IPS-20b (cell line): ENCODE measurements around the gene TXN2.

Source experiments
- H3K27ac ChIP-seq: one replicate; pipeline ENCODE4 v1.5.1; 2013; ENCODE audit warnings: low read length
- H3K27me3 ChIP-seq: 2 replicates; pipeline ENCODE4 v1.6.1; 2013; ENCODE audit warnings: mild to moderate bottlenecking, low read length, inconsistent platforms; ENCODE audit not compliant: insufficient read depth
- H3K36me3 ChIP-seq: 2 replicates; pipeline ENCODE4 v1.6.1; 2013; ENCODE audit warnings: low read depth, mild to moderate bottlenecking, inconsistent platforms, low read length, moderate library complexity; ENCODE audit not compliant: insufficient read depth
- H3K4me1 ChIP-seq: 2 replicates; pipeline ENCODE4 v1.6.1; 2013; ENCODE audit warnings: mild to moderate bottlenecking, control low read depth, inconsistent platforms, low read length, moderate library complexity; ENCODE audit not compliant: insufficient read depth
- H3K4me3 ChIP-seq: 2 replicates; pipeline ENCODE4 v1.5.1; 2013; ENCODE audit warnings: mild to moderate bottlenecking, low read length, inconsistent platforms
- H3K9ac ChIP-seq: 2 replicates; pipeline ENCODE4 v1.6.1; 2013; ENCODE audit warnings: low read depth, mild to moderate bottlenecking, inconsistent platforms, low read length, moderate library complexity
- H3K9me3 ChIP-seq: 2 replicates; pipeline ENCODE4 v1.6.1; 2013; ENCODE audit warnings: mild to moderate bottlenecking, low read depth, low read length, inconsistent platforms; ENCODE audit not compliant: insufficient read depth

Gene TXN2

DNA sequence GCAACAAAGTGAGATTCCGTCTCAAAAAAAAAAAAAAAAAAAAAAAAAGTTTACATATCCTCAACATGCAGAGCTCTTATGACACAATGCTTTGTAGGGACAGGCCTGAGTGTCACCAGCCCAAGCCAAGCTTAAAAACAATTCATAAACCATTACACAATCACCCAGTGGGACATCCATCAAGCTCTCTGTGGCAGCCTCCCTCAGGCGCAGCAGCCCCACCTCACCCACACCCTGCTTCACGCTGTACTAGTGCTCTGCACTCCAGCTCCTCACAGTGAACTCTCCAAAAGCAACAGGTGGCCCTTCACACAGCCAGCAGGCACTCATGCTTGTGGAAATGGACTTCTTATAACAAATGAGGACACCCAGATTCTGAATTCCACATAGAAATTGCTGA, 28.9 kb upstream of the TXN2 start:
- Histone ChIP-seq H3K9me3 (no peaks in the 10 kb centered on the region), H3K4me3 (no peak overlapping the region), H3K4me1 (peaks cover 3% of the 10 kb centered on the region; the same call in 1 of the 2 replicates), H3K36me3 (peaks cover 55% of the 10 kb centered on the region), H3K27me3 (peaks cover 8% of the 10 kb centered on the region; the same call in 1 of the 2 replicates), H3K9ac (no peak overlapping the region), H3K27ac (no peak overlapping the region)

DNA sequence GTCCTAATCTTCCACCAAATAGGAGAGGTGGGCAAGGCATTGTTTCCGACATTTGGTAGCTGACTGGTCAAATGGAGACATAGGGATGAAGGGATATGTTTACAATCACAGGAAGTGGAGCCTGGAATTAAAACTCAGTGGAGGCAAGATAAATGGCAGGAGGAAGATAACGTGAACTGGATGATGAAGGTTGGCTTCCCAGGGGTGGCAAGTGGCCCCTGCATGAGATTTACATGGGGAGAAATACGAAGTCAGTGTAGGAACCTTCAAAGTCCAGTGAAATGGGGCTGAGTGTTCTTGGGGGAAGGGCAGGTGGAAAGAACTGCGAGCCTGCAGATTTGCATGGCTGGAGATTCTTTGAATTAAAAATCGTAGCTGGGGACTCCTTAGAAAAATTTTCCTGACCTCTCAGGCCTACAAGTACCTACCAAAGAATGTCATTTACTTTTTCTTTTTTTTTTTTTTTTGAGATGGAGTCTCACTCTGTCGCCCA, 26.1 kb upstream of the TXN2 start:
- Histone ChIP-seq H3K27me3 (peaks cover 8% of the 10 kb centered on the region; the same call in 1 of the 2 replicates), H3K9me3 (no peaks in the 10 kb centered on the region), H3K27ac (no peak overlapping the region), H3K36me3 (peaks cover 38% of the 10 kb centered on the region), H3K9ac (peak overlapping the region; percentile 63; the same call in 1 of the 2 replicates), H3K4me3 (peak overlapping the region; percentile 56; the same call in 1 of the 2 replicates), H3K4me1 (peaks cover 3% of the 10 kb centered on the region; the same call in 1 of the 2 replicates)

DNA sequence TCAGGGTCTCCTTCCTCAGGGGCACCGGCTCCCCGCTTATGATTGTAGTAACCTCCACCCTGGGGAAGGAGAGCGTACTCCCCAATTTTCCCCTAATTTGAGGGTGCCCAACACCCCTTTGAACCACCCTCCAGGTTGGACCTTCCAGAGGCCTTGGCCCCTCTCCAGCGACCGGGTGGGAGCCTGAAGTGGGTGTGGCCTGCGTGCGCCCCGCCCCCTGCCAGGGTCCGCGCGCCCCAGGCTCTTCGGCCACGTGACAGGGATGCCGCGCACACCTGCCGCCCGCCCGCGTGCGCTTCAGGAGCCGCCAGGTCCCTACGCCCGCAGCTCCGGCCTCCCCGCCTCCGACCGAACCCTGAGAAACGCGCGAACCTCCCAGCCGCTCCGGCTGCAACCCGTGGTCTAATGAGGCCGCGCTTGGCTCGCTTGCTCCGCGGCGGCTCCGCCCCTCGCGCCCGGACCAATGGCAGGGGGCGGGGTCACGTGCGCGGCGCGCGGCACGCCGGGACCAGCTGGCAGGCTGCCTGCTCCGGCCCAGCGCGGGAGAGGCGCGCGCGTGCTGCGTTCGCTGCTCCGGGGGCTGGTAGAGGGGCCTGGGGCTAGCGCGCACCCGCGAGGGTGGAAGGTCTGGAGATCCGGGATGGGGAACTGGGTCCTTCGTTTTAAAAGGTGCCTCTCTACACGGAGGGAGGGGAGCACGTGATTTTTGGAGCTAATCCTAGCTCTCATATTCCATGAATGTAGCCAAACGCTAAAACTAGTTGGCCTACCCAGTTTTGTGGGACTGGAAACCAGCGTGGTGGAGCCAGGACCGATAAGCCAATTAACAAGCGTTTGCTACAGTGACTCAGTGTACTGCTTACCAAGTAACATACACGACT, 25.4 kb upstream of the TXN2 start, which contains the start of gene FOXRED2:
Gene FOXRED2 (minus strand): TSS at position 404 of the 881 bp plus-strand sequence. CDS start 618 bp downstream, outside the sequence.
- peaks cover 31% of the 10 kb centered on the region for H3K36me3 ChIP-seq
- H3K9ac ChIP-seq: peak within 1 kb of the TSS; percentile 69; the same call in 1 of the 2 replicates
- H3K4me1 ChIP-seq: peaks cover 3% of the 10 kb centered on the region; the same call in 1 of the 2 replicates
- H3K27me3 ChIP-seq: peaks cover 8% of the 10 kb centered on the region; the same call in 1 of the 2 replicates
- no peaks in the 10 kb centered on the region for H3K9me3 ChIP-seq
- peak within 1 kb of the TSS; percentile 56; the same call in 1 of the 2 replicates for H3K4me3 ChIP-seq
- H3K27ac ChIP-seq: no peak within 1 kb of the TSS

DNA sequence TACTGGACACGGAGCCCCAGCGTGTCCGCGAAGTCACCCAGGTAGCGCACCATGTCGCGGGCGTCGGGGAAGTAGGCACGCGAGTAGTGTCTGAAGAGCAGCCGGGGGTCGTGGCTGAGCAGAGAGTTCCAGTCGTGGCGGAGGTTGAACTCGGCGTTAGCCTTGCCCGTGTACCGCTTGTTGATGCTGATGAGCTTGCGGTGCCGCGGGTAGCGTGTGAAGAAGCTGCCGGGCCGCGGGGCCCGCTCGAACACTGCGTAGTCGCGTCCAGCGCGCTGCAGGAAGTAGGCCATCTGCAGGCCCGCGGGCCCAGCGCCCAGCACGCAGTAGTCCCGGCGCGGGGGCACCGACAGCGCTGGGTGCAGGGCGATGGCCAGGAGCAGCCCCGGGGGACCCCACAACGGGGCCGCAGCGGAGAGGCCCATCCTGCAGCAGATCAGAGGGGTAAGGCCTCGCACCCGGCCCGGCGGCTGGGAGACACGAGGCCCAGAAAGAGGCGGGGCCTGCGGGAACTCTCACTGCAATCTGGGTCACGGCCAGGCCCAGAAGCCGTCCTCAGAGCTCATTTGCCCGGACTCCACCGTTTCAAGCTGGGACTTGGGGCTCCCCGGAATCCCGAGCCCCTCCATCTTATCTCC, 24.7 kb upstream of the TXN2 start:
- Histone ChIP-seq H3K4me3 (peak overlapping the region; percentile 56; the same call in 1 of the 2 replicates), H3K36me3 (peaks cover 25% of the 10 kb centered on the region), H3K9ac (peak overlapping the region; percentile 69; the same call in 1 of the 2 replicates), H3K9me3 (no peaks in the 10 kb centered on the region), H3K27me3 (peaks cover 8% of the 10 kb centered on the region; the same call in 1 of the 2 replicates), H3K27ac (no peak overlapping the region), H3K4me1 (peaks cover 3% of the 10 kb centered on the region; the same call in 1 of the 2 replicates)

DNA sequence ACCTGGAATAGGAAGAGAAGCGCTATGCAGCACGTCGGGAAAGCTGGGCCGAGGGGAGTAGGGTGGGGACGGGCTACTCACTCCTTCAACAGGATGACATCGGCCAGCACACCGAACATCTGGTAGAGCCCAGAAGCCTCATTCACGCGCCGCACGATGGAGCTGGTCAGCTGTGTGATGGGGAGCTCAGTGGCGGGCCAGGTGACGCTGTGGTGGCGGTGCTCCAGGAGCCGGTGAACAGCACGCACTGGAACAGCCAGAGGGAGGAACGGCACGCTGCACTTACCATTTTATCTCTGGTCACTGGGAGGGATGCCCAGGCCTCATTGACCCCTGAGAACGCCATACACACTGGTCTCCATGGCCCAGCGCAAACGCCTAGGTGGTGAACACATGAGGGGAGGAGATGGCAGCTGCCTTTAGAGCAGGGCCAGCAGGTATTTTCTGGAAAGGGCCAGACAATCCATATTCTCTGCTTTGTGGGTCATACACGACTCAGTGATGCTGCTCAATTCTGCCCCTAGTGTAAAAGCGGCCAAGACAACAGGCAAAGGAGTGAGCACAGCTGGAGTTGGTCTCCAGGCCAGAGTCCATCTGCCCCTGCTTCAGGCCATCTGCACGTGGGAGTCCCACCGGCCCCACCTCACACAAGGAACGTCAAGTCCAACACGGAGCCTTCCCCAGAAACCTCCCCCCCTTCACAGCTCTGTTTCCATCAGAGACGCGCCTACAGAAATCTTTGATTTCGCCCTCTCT, 16.6 kb upstream of the TXN2 start:
- no peaks in the 10 kb centered on the region for H3K9me3 ChIP-seq
- H3K27ac ChIP-seq: no peak overlapping the region
- no peak overlapping the region for H3K9ac ChIP-seq
- H3K27me3 ChIP-seq: no peaks in the 10 kb centered on the region
- H3K4me3 ChIP-seq: no peak overlapping the region
- no peaks in the 10 kb centered on the region for H3K4me1 ChIP-seq
- H3K36me3 ChIP-seq: peaks cover 39% of the 10 kb centered on the region

DNA sequence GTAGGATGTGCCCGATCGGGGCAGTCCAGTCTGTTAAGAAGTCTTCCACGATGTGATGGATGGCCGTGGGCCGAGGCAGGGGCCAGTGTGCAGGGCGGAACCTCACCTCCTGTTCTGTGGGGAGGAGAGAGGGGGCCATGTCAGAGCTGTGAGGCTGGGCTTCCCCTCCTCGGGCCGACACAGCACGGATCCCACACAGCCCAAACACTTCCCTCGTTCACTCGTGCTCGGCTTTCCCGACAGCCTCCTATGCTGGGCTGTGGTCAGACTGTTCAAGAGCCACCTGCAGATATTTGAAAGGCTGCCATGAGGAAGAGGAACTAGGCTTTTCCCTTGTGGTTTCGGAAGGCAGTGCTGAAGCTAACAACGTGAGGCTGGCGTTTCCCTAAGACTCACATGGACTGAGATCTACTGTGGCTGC, 12.3 kb upstream of the TXN2 start:
- Histone ChIP-seq H3K4me1 (no peaks in the 10 kb centered on the region), H3K9me3 (no peaks in the 10 kb centered on the region), H3K4me3 (no peak overlapping the region), H3K36me3 (peaks cover 68% of the 10 kb centered on the region), H3K9ac (no peak overlapping the region), H3K27me3 (no peaks in the 10 kb centered on the region), H3K27ac (no peak overlapping the region)

DNA sequence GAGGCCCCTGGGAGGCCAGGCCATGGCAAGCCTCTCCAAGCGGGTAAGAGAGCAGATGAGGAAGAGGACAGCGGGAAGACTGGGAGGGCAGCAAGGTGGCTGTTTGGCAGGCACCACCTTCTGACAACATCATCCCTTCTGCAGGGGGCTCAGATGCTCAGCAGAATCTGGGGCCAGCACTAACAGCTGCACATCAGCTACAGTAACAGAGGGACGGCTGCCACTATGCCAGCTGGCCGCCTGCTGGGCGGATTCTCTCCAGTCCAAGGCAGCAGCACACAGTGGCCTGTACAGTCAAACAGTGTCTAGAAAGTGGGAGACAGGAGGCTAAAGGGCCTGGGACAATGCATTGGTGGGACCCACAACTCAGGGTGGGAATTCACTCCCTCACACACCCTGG, 10.7 kb upstream of the TXN2 start:
- no peak overlapping the region for H3K27ac ChIP-seq
- peaks cover 2% of the 10 kb centered on the region; the same call in 1 of the 2 replicates for H3K9me3 ChIP-seq
- H3K27me3 ChIP-seq: no peaks in the 10 kb centered on the region
- no peak overlapping the region for H3K4me3 ChIP-seq
- H3K4me1 ChIP-seq: no peaks in the 10 kb centered on the region
- H3K9ac ChIP-seq: no peak overlapping the region
- peaks cover 63% of the 10 kb centered on the region for H3K36me3 ChIP-seq

DNA sequence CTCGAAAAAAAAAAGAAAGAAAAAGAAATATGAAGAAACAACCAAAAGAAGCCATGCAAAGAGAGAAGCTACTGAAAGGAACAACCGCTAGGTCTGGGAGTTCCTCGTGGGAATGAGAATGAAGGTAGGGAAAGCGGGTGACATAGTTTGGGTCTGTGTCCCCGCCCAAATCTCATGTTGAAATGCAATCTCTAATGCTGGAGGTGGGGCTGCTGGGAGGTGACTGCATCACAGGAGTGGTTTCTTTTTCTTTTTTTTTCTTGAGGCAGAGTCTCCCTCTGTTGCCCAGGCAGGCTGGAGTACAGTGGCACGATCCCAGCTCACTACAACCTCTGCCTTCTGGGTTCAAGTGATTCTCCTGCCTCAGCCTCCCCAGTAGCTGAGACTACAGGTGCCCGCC, 9.7 kb upstream of the TXN2 start:
- Histone ChIP-seq H3K36me3 (peaks cover 60% of the 10 kb centered on the region), H3K27ac (no peak overlapping the region), H3K9me3 (peaks cover 7% of the 10 kb centered on the region; the same call in 1 of the 2 replicates), H3K4me3 (no peak overlapping the region), H3K4me1 (no peaks in the 10 kb centered on the region), H3K9ac (no peak overlapping the region), H3K27me3 (no peaks in the 10 kb centered on the region)

DNA sequence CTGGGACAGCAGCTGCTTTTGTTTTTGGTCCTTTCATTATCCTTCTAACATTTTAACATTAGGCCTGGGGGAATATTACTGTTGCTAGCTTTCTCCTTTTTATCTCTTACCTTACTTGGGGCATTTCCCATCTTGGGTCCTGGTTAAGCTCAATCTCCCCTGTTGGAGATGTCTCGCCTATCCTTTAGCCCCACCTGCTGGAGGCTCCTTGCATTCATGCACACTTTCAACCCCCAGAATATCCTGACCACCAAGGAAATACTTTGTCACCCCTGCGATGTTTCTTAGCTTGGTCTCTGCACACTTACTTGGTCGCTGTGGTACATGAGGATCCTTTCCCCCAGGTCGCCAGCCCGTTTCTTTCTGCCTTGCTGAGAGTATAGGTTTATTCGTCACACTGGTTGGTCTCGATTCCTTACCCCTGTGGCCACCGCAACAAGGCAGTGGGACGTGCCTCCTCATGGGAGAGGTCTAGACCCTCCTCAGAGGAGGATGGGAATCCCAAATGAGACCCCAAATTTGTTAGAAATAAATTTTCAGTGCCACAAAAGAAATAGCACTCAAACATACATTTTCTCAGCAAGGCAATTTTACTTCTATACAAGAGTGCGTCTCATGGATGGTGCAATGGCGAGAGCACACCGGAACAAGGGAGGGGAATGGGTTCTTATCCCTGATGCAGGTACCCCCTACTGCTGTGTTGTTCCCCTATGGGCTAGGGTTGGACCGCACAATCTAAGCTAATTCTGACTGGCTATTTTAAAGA, 5.4 kb upstream of the TXN2 start:
- H3K9me3 ChIP-seq: peaks cover 7% of the 10 kb centered on the region; the same call in 1 of the 2 replicates
- no peak overlapping the region for H3K9ac ChIP-seq
- peaks cover 19% of the 10 kb centered on the region for H3K27me3 ChIP-seq
- H3K4me3 ChIP-seq: no peak overlapping the region
- no peak overlapping the region for H3K27ac ChIP-seq
- peaks cover 42% of the 10 kb centered on the region for H3K36me3 ChIP-seq
- no peaks in the 10 kb centered on the region for H3K4me1 ChIP-seq

DNA sequence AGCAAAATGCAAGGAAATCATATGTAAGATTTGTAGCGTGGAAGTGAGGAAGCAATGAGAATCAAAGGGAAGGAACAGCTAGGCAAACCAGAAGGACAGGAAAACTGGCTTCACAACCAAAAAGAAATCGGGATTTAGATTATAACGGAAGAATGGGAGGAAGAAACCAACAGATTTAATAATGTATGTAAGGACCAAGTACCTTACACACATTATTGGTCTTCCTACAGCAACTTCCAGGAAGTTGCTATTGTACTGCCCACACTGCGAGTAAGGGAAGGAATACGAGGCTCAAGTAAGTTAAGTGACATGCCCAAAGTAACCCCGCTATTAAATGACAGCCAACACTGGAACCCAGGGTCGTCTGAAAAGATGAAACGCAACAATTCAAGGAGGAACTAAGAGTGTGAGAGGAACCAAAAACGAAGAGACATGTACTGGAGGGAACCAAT, 473 bp downstream of the TXN2 start:
- Histone ChIP-seq H3K9me3 (no peaks in the 10 kb centered on the region), H3K4me1 (no peaks in the 10 kb centered on the region), H3K27ac (no peak overlapping the region), H3K36me3 (peaks cover 16% of the 10 kb centered on the region), H3K4me3 (peak overlapping the region; percentile 79), H3K27me3 (peaks cover 19% of the 10 kb centered on the region), H3K9ac (peak overlapping the region; percentile 74; the same call in 1 of the 2 replicates)
